Measurements from ENCODE around the gene OPHN1.

- TF ChIP-seq CTCF (conservative IDR thresholded peaks at IDR 0.05; ENCODE audit: low read depth in 2 of 2) (no peak), REST (IDR thresholded peaks at IDR 0.05; ENCODE audit: unreplicated experiment) (no peak), CREB1 (CRISPR knock-in tag; IDR thresholded peaks at IDR 0.05; ENCODE audit: low read depth) (no peak), POLR2AphosphoS5 (IDR thresholded peaks at IDR 0.05; ENCODE audit: low read depth) (no peak), EZH2 (IDR thresholded peaks at IDR 0.05; ENCODE audit: low read depth, unreplicated experiment) (no peak), NANOG (IDR thresholded peaks at IDR 0.05; ENCODE audit: borderline replicate concordance) (no peak), ETS1 (IDR thresholded peaks at IDR 0.05) (no peak), EZH2phosphoT487 (IDR thresholded peaks at IDR 0.05; ENCODE audit: unreplicated experiment) (no peak), JUNB (IDR thresholded peaks at IDR 0.05; ENCODE audit: unreplicated experiment) (no peak), ZNF462 (CRISPR knock-in tag; IDR thresholded peaks at IDR 0.05) (no peak), STAT1 (IDR thresholded peaks at IDR 0.05; ENCODE audit: unreplicated experiment) (no peak), ZNF331 (CRISPR knock-in tag; IDR thresholded peaks at IDR 0.05; ENCODE audit: low read depth) (no peak), ZNF114 (CRISPR knock-in tag; IDR thresholded peaks at IDR 0.05) (no peak)
Measured at GRCh38 chrX:68383540-68383939, 49.8 kb downstream of the OPHN1 start.
